Calu3 (cell line): ENCODE measurements around the gene COA5. TPM values are rescaled to one million over a fixed set of nuclear protein-coding genes. Genes with fewer than 3 reads are reported as not detected.
"Not testable (repeated sequence)": the region's sequence is repeated elsewhere in the genome, so short reads cannot be mapped to it uniquely, and the experiment has no call there.

Source experiments
- BruUV-seq: library from RNA; stranded (reverse); fragments of 400-500 nt; replicated peaks from 2 replicates; lab custom pipeline; 2021; lab: Mats Ljungman, UMichigan
- CTCF ChIA-PET: fragments of 300-600 bp; sonication (Branson Sonifier 250); formaldehyde crosslinking; loops from one replicate; lab custom pipeline; 2022; ENCODE audit warnings: antibody characterized with exemption; lab: Charles Lee
- DNase-seq: peaks from one replicate; pipeline ENCODE4 v3.0.0; 2022
- H3K27ac Mint-ChIP-seq: one replicate; pipeline ENCODE4 v1.8.0; 2022; ENCODE audit warnings: mixed read lengths; ENCODE audit not compliant: unreplicated experiment
- H3K27me3 Mint-ChIP-seq: one replicate; pipeline ENCODE4 v1.8.0; 2022; ENCODE audit warnings: mixed read lengths; ENCODE audit not compliant: unreplicated experiment
- H3K36me3 Mint-ChIP-seq: one replicate; pipeline ENCODE4 v1.8.0; 2022; ENCODE audit warnings: mild to moderate bottlenecking, moderate library complexity, mixed read lengths; ENCODE audit not compliant: insufficient read depth, unreplicated experiment
- H3K4me1 Mint-ChIP-seq: one replicate; pipeline ENCODE4 v1.8.0; 2022; ENCODE audit warnings: mild to moderate bottlenecking, low read depth, mixed read lengths; ENCODE audit not compliant: unreplicated experiment
- H3K4me3 Mint-ChIP-seq: one replicate; pipeline ENCODE4 v1.8.0; 2022; ENCODE audit warnings: mild to moderate bottlenecking, low read depth, moderate library complexity, mixed read lengths; ENCODE audit not compliant: unreplicated experiment
- H3K9me3 Mint-ChIP-seq: one replicate; pipeline ENCODE4 v1.8.0; 2022; ENCODE audit warnings: low read depth, mixed read lengths; ENCODE audit not compliant: unreplicated experiment
- CTCF ChIP-seq: fragments of 200-600 bp; IDR thresholded peaks from one replicate; pipeline ENCODE4 v1.8.0; 2022; ENCODE audit warnings: antibody characterized with exemption; ENCODE audit not compliant: unreplicated experiment
- intact Hi-C: fragments of 100-400 bp; cut with micrococcal nuclease; formaldehyde crosslinking; loops from one replicate; pipeline ENCODE4 v1.10.0; 2022; ENCODE audit not compliant: unreplicated experiment
- total RNA-seq: library from RNA; stranded (reverse); gene quantifications from 2 replicates; pipeline ENCODE4 v1.2.3, GENCODE V29; 2022

The COA5 gene
- total RNA-seq, 1 experiment from 2014 or later = 24.9 TPM

GRCh38 chr2:98605076-98605475 lies 3.2 kb downstream of the COA5 start:
- intact Hi-C loops = no loop called here
- no peak overlapping the region for H3K4me3 Mint-ChIP-seq
- CTCF ChIA-PET = no interaction called here
- DNase-seq = no peak
- no peak for TF ChIP-seq CTCF
- BruUV-seq = no TSS peak
- no peaks in the 10 kb centered on the region for H3K27me3 Mint-ChIP-seq
- H3K27ac Mint-ChIP-seq = peak overlapping the region; percentile 33
- H3K9me3 Mint-ChIP-seq = no peaks in the 10 kb centered on the region
- peaks cover 23% of the 10 kb centered on the region for H3K4me1 Mint-ChIP-seq
- H3K36me3 Mint-ChIP-seq = peaks cover 59% of the 10 kb centered on the region

GRCh38 chr2:98604547-98604946 lies 3.8 kb downstream of the COA5 start:
- no peak for DNase-seq

GRCh38 chr2:98601532-98602132 lies 6.7 kb downstream of the COA5 start:
- no peak overlapping the region for H3K27ac Mint-ChIP-seq
- TF ChIP-seq CTCF = peak; percentile 65
- H3K9me3 Mint-ChIP-seq = no peaks in the 10 kb centered on the region
- intact Hi-C loops = loop anchor here (1.0 kb wide), 1 partner anchor 188 kb away; no protein-coding TSS in a partner anchor
- BruUV-seq = no TSS peak
- CTCF ChIA-PET = interaction anchor here (0.9 kb wide), 1 partner anchor 14 kb away, joined by 5 read pairs; no protein-coding TSS in a partner anchor
- peaks cover 6% of the 10 kb centered on the region for H3K4me1 Mint-ChIP-seq
- DNase-seq = peak; percentile 44
- H3K27me3 Mint-ChIP-seq = no peaks in the 10 kb centered on the region
- peaks cover 41% of the 10 kb centered on the region for H3K36me3 Mint-ChIP-seq
- no peak overlapping the region for H3K4me3 Mint-ChIP-seq

More at GRCh38 chr2:98604547-98604946, 3.8 kb downstream of the COA5 start:
- intact Hi-C loops = no loop called here
- H3K27ac Mint-ChIP-seq = peak overlapping the region; percentile 33
- H3K27me3 Mint-ChIP-seq = no peaks in the 10 kb centered on the region
- CTCF ChIA-PET = no interaction called here
- peaks cover 19% of the 10 kb centered on the region for H3K4me1 Mint-ChIP-seq
- no peak for TF ChIP-seq CTCF
- H3K36me3 Mint-ChIP-seq = peaks cover 58% of the 10 kb centered on the region
- no TSS peak for BruUV-seq
- H3K9me3 Mint-ChIP-seq = no peaks in the 10 kb centered on the region
- H3K4me3 Mint-ChIP-seq = no peak overlapping the region

- H3K27ac Mint-ChIP-seq = no peak overlapping the region
- intact Hi-C loops = no loop called here
- CTCF ChIA-PET = no interaction called here
- H3K4me3 Mint-ChIP-seq = no peak overlapping the region
- no peaks in the 10 kb centered on the region for H3K4me1 Mint-ChIP-seq
- DNase-seq = no peak
- H3K36me3 Mint-ChIP-seq = peaks cover 41% of the 10 kb centered on the region
- no peaks in the 10 kb centered on the region for H3K9me3 Mint-ChIP-seq
- no peak for TF ChIP-seq CTCF
- no TSS peak for BruUV-seq
- H3K27me3 Mint-ChIP-seq = no peaks in the 10 kb centered on the region
Measured at GRCh38 chr2:98598781-98599428, 9.4 kb downstream of the COA5 start.

- intact Hi-C loops, H3K4me3 Mint-ChIP-seq, H3K27me3 Mint-ChIP-seq, H3K27ac Mint-ChIP-seq, CTCF ChIA-PET, DNase-seq, BruUV-seq, H3K9me3 Mint-ChIP-seq, H3K4me1 Mint-ChIP-seq: not testable (repeated sequence)
- peaks cover 36% of the 10 kb centered on the region for H3K36me3 Mint-ChIP-seq
Measured at GRCh38 chr2:98594665-98595064, 13.6 kb downstream of the COA5 start.
